HL-60/S4 treated with phorbol 12-myristate 13-acetate at 8.2 ng/mL for 4 days and 3 days (cell line): ENCODE results near the gene TNFRSF8.
"Not testable (repeated sequence)": the region's sequence is repeated elsewhere in the genome, so short reads cannot be mapped to it uniquely, and the experiment has no call there.

ENCODE experiments used
- in situ Hi-C: fragments of 300-500 bp; cut with MboI; formaldehyde crosslinking; loops from 2 replicates; pipeline ENCODE4 v1.15.0; 2022; ENCODE audit warnings: low sequenced_read_pairs

Gene TNFRSF8

GRCh38 chr1:12063141-12064072 lies at the start of gene TNFRSF8:
TSS of gene TNFRSF8 (plus strand) at chr1:12063303. CDS start at chr1:12063599, 296 bp downstream.
- in situ Hi-C loops = no loop called here

GRCh38 chr1:12014141-12014991 lies 48.7 kb upstream of the TNFRSF8 start:
- in situ Hi-C loops = no loop called here

GRCh38 chr1:12015001-12015491 lies 48.1 kb upstream of the TNFRSF8 start:
- in situ Hi-C loops = no loop called here

GRCh38 chr1:12015499-12015898 lies 47.6 kb upstream of the TNFRSF8 start:
- in situ Hi-C loops = no loop called here

- in situ Hi-C loops = no loop called here
These were observed 46.9 kb upstream of the TNFRSF8 start for GRCh38 chr1:12016182-12016581.

GRCh38 chr1:12019858-12020509 lies 43.1 kb upstream of the TNFRSF8 start:
- in situ Hi-C loops = no loop called here

GRCh38 chr1:12021616-12022015 lies 41.5 kb upstream of the TNFRSF8 start:
- in situ Hi-C loops = no loop called here

- in situ Hi-C loops = no loop called here
These were observed 41.1 kb upstream of the TNFRSF8 start for GRCh38 chr1:12022036-12022435.

- in situ Hi-C loops = no loop called here
These were observed 36.5 kb upstream of the TNFRSF8 start for GRCh38 chr1:12026586-12026985.

- in situ Hi-C loops = no loop called here
These were observed 34.9 kb upstream of the TNFRSF8 start for GRCh38 chr1:12028248-12028647.

GRCh38 chr1:12028957-12029511 lies 34.1 kb upstream of the TNFRSF8 start:
- in situ Hi-C loops = no loop called here

- in situ Hi-C loops = no loop called here
These were observed 33.3 kb upstream of the TNFRSF8 start for GRCh38 chr1:12029720-12030339.

- in situ Hi-C loops = no loop called here
These were observed 31.8 kb upstream of the TNFRSF8 start for GRCh38 chr1:12031039-12031980.

GRCh38 chr1:12032161-12032621 lies 30.9 kb upstream of the TNFRSF8 start:
- in situ Hi-C loops = no loop called here

GRCh38 chr1:12033441-12033840 lies 29.7 kb upstream of the TNFRSF8 start:
- in situ Hi-C loops = not testable (repeated sequence)

GRCh38 chr1:12034381-12034801 lies 28.7 kb upstream of the TNFRSF8 start:
- in situ Hi-C loops = no loop called here

GRCh38 chr1:12035312-12035711 lies 27.8 kb upstream of the TNFRSF8 start:
- in situ Hi-C loops = no loop called here

GRCh38 chr1:12037486-12038355 lies 25.4 kb upstream of the TNFRSF8 start:
- in situ Hi-C loops = no loop called here
